Skeletal muscle tissue (tissue), 4 donors: Measurements from ENCODE around the gene JMJD1C. TPM values are rescaled to one million over a fixed set of nuclear protein-coding genes. Genes with fewer than 3 reads are reported as not detected.

Experiments used
- H3K27ac ChIP-seq: one replicate; pipeline ENCODE4 v1.7.0; 2013; ENCODE audit warnings: mild to moderate bottlenecking, low read depth, low read length, inconsistent platforms
- H3K27me3 ChIP-seq, 3 donors: one replicate each; pipeline ENCODE4 v1.7.0; 2013; ENCODE audit warnings: low read length in 3 of 3; ENCODE audit not compliant: control insufficient read depth in 3 of 3, insufficient read depth in 3 of 3
- H3K36me3 ChIP-seq, 3 donors: one replicate each; pipeline ENCODE4 v1.7.0; 2013; ENCODE audit warnings: low read length in 3 of 3; ENCODE audit not compliant: control insufficient read depth in 3 of 3, insufficient read depth in 3 of 3
- H3K4me1 ChIP-seq, 3 donors: one replicate each; pipeline ENCODE4 v1.7.0; 2013; ENCODE audit warnings: low read length in 3 of 3, mild to moderate bottlenecking in 3 of 3; ENCODE audit not compliant: control insufficient read depth in 3 of 3, insufficient read depth in 3 of 3
- H3K4me3 ChIP-seq, 3 donors: one replicate each; pipeline ENCODE4 v1.7.0; 2013; ENCODE audit warnings: low read length in 3 of 3
- H3K9ac ChIP-seq, 3 donors: one replicate each; pipeline ENCODE4 v1.7.0; 2013; ENCODE audit warnings: low read length in 3 of 3, mild to moderate bottlenecking in 3 of 3, moderate library complexity in 2 of 3, low read depth in 1 of 3
- H3K9me3 ChIP-seq, 3 donors: one replicate each; pipeline ENCODE4 v1.7.0; 2013; ENCODE audit warnings: low read length in 3 of 3; ENCODE audit not compliant: control insufficient read depth in 3 of 3
- total RNA-seq: library from RNA; depleted of rRNA; stranded (reverse); fragments of >200 nt; gene quantifications from one replicate; pipeline ENCODE4 v1.2.3, GENCODE V29; 2014
- donor health status: Osteomylitis.

Gene JMJD1C
- total RNA-seq, 1 donor from 2014 or later = 90.8 TPM

DNA sequence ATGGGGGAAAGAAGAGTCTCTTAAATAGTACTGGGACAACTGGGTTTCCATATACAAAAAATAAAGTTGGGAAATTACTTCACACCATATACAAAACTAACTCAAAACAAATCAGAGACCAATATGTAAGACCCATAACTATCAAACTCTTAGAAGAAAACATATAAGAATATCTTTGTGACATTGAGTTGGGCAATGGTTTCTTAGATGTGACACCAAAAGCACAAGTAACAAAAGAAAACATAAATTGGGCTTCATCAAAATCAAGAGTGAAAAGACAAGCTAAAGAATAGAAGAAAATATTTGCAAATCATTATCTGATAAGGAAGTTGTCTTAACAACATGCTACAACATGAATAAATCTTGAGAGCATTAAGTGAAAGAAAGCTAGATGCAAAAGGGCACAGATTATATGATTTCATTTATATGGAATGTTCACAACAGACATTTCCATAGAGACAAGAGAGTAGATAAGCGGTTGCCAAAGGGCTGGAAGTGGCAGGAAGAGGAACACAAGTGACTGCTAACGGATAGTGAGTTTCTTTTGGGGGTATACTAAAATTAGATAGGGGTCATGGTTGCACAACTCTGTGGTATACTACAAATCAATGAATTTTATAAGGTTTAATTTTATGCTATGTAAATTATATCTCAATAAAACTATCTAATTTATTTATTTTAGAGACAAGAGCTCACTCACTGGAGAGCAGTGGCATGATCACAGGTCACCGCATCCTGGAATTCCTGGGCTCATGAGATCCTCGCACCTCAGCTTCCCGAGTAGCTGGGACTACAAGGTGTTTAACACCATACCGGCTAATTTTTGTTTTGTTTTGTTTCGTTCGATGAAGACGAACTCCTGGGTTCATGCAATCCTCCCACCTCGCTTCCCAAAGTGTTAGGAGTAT lies 35.4 kb downstream of the JMJD1C start:
- no peak overlapping the region for H3K4me3 ChIP-seq
- peaks cover 0 to 15% (median 11%) of the 10 kb centered on the region in 3 donors for H3K4me1 ChIP-seq
- H3K9me3 ChIP-seq = no peaks in the 10 kb centered on the region
- H3K9ac ChIP-seq = no peak overlapping the region
- H3K27me3 ChIP-seq = no peaks in the 10 kb centered on the region
- no peak overlapping the region for H3K27ac ChIP-seq
- H3K36me3 ChIP-seq = no peaks in the 10 kb centered on the region

DNA sequence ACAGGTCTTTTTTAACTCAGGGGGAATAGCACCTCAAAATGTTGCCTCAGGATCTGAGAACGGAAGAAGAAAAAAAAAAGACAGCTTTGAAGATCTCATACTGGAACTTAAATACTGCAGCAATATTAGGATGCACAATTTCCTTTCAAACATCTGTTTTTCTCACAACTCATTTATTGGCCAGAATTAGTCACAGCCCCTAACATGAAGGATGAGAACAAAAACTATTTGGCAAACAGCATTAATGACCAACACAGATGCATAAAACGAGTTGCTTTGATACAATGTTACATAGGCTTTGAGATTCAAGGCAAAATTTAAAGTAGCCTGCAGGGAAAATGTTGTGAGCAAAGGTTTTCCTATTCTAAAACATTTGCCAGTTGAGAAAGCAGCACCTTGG lies 36.5 kb downstream of the JMJD1C start:
- no peak overlapping the region for H3K4me3 ChIP-seq

GRCh38 chr10:63427013-63427412 lies 38.8 kb downstream of the JMJD1C start:
- Histone ChIP-seq H3K4me1 (peaks cover 0 to 13% (median 11%) of the 10 kb centered on the region in 3 donors), H3K36me3 (no peaks in the 10 kb centered on the region), H3K27me3 (no peaks in the 10 kb centered on the region), H3K27ac (no peak overlapping the region), H3K4me3 (no peak overlapping the region), H3K9ac (no peak overlapping the region), H3K9me3 (no peaks in the 10 kb centered on the region)

More for the DNA sequence above, 36.5 kb downstream of the JMJD1C start:
- no peaks in the 10 kb centered on the region for H3K9me3 ChIP-seq
- no peaks in the 10 kb centered on the region for H3K27me3 ChIP-seq
- no peak overlapping the region for H3K27ac ChIP-seq
- peaks cover 0 to 15% (median 11%) of the 10 kb centered on the region in 3 donors for H3K4me1 ChIP-seq
- H3K36me3 ChIP-seq = no peaks in the 10 kb centered on the region
- no peak overlapping the region for H3K9ac ChIP-seq

GRCh38 chr10:63425512-63425911 lies 40.3 kb downstream of the JMJD1C start:
- Histone ChIP-seq H3K27ac (no peak overlapping the region), H3K27me3 (no peaks in the 10 kb centered on the region), H3K9ac (no peak overlapping the region), H3K4me3 (no peak overlapping the region), H3K9me3 (no peaks in the 10 kb centered on the region), H3K36me3 (no peaks in the 10 kb centered on the region), H3K4me1 (peaks cover 0 to 12% (median 11%) of the 10 kb centered on the region in 3 donors)

- no peaks in the 10 kb centered on the region for H3K27me3 ChIP-seq
- no peak overlapping the region for H3K27ac ChIP-seq
- no peak overlapping the region for H3K4me3 ChIP-seq
- H3K9ac ChIP-seq = no peak overlapping the region
- H3K9me3 ChIP-seq = no peaks in the 10 kb centered on the region
- H3K36me3 ChIP-seq = no peaks in the 10 kb centered on the region
- peaks cover 0 to 7% (median 5%) of the 10 kb centered on the region in 3 donors for H3K4me1 ChIP-seq
Measured at GRCh38 chr10:63424576-63424975, 41.2 kb downstream of the JMJD1C start.

DNA sequence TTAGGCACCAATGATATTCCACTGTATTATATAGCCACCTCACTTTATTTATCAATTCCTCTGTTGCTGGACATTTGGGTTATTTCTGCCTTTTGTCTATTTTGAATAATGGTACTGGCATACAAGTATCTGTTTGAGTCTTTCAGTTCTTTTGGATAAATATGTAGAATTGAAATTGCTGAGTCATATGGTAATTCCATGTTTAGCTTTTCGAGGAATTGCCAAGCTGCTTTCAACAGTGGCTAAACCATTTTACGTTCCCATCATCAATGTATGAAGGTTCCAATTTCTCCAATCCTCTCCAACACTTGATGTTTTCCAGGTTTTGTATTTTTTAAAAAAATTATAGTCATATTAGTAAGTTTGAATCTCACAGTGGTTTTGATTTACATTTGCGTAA lies 42.3 kb downstream of the JMJD1C start:
- peaks cover 0 to 4% (median 0%) of the 10 kb centered on the region in 3 donors for H3K4me1 ChIP-seq
- H3K4me3 ChIP-seq = no peak overlapping the region
- no peaks in the 10 kb centered on the region for H3K9me3 ChIP-seq
- H3K36me3 ChIP-seq = no peaks in the 10 kb centered on the region
- no peaks in the 10 kb centered on the region for H3K27me3 ChIP-seq
- H3K9ac ChIP-seq = no peak overlapping the region
- H3K27ac ChIP-seq = no peak overlapping the region

GRCh38 chr10:63421591-63421990 lies 44.2 kb downstream of the JMJD1C start:
- Histone ChIP-seq H3K9ac (no peak overlapping the region), H3K27ac (no peak overlapping the region), H3K4me3 (no peak overlapping the region), H3K36me3 (no peaks in the 10 kb centered on the region), H3K9me3 (no peaks in the 10 kb centered on the region), H3K4me1 (peaks cover 0 to 4% (median 4%) of the 10 kb centered on the region in 3 donors), H3K27me3 (no peaks in the 10 kb centered on the region)

DNA sequence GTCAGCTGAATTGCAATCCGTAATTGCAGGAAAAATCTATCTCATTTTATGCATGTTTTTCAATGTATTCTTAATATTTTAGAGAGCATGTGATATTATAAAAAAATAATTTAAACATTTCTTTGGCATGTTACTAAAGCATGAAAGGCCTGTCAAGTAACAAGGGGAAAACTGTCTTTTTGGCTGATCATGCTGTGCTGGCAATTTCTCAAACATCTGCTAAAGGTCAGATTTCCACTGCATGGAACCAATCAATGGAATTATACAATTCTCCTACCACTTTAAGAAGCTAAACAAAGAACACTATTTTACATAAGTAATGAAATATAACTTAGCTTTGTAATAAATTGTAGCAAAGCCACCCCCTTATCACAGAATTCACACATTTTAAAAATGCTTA lies 49.4 kb downstream of the JMJD1C start:
- peaks cover 0 to 8% (median 4%) of the 10 kb centered on the region in 3 donors for H3K4me1 ChIP-seq
- H3K27me3 ChIP-seq = no peaks in the 10 kb centered on the region
- H3K27ac ChIP-seq = no peak overlapping the region
- H3K9ac ChIP-seq = no peak overlapping the region
- H3K36me3 ChIP-seq = no peaks in the 10 kb centered on the region
- no peak overlapping the region for H3K4me3 ChIP-seq
- no peaks in the 10 kb centered on the region for H3K9me3 ChIP-seq

DNA sequence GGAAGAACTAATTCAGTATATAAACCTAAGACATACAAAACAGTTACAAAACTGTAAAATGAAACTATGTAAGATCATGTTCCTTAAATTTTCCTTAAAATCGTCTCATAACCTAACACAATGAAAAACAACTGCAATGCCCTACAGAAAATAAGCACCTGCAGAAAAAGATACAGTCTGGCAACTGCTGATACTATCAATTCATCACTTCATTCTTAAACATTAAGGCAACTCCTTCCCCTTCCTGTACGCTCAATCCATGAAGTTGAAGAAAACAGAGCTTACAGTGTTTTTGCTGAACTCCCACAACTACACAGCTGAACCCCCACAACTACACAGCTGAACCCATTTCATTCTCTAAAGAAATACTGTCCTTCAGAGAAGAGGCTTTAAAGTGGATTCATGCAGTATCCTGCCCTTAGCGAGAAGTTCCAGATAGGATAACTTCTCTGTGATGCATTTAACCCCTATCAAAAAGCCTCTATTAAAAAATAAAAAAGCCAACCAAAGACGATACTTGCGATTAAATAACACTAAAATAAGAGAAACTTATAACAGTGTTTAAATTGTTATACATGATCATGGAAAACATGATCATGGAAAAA lies 50.0 kb downstream of the JMJD1C start:
- Histone ChIP-seq H3K9me3 (no peaks in the 10 kb centered on the region), H3K27ac (no peak overlapping the region), H3K36me3 (no peaks in the 10 kb centered on the region), H3K4me3 (no peak overlapping the region), H3K27me3 (no peaks in the 10 kb centered on the region), H3K9ac (no peak overlapping the region), H3K4me1 (peaks cover 0 to 8% (median 4%) of the 10 kb centered on the region in 3 donors)
